Measurements from ENCODE around the gene C1orf94.

- no peak for TF ChIP-seq POLR2A (IDR thresholded peaks at IDR 0.05)
- TF ChIP-seq CTCF (IDR thresholded peaks at IDR 0.05), result no peak
Measured at GRCh38 chr1:34188418-34188817, 11.7 kb downstream of the C1orf94 start.
